SKM-1 treated with dmso at 0.1 percent for 144 hours (cell line): ENCODE measurements around the gene ANKRD39.
A peak's percentile ranks its signal among the peaks of the same experiment; 100 is the strongest.
"Not testable (repeated sequence)": the region's sequence is repeated elsewhere in the genome, so short reads cannot be mapped to it uniquely, and the experiment has no call there.

ENCODE experiments used
- DNase-seq: peaks from one replicate; lab custom pipeline; 2025; ENCODE audit not compliant: unreplicated experiment; lab: John Stamatoyannopoulos, UW

Gene ANKRD39

DNA sequence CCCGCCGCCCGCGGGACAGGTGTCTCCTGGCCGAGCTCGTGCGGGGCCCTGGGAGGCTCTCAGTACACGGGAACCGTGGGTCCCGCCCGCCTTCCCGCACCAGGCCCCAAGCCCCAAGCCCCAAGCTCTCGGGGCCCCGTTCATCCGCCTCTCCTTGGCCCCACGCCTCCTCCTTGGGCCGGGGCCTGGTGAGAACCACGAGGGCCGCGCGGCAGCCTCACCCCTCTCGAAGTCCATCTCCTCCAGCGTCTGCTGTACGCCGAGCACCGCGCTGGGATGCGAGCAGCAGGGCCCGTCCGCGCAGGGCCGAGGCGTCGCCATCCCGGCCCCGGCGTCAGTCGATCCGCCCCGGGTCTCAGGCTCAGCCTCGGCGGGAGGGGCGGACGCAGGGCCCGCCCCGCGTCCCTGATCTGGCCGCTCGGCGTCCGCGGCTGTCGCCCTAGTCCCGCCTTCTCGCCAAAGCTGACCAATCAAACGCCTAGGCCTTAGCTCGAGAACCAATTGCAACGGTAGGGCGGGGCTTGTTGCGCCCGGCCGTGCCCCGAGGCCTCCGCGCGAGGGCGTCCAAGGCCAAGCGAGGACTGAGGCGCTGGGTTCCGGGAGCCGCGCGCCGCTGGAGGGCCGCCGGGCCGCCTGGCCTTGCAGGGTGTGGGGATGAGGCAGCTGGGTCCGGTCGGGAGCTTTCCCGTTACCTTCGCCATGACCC is at the start of gene ANKRD39:
TSS of gene ANKRD39 (minus strand) at position 350 of the 706 bp plus-strand sequence. CDS start at position 321, 29 bp downstream.
- DNase-seq, result peak; percentile 96

- DNase-seq, result no peak
Observed at GRCh38 chr2:96906729-96907114, 48.9 kb upstream of the ANKRD39 start.

GRCh38 chr2:96903815-96904214 is 46.0 kb upstream of the ANKRD39 start:
- no peak for DNase-seq

GRCh38 chr2:96903318-96903717 is 45.5 kb upstream of the ANKRD39 start:
- DNase-seq, result no peak

DNA sequence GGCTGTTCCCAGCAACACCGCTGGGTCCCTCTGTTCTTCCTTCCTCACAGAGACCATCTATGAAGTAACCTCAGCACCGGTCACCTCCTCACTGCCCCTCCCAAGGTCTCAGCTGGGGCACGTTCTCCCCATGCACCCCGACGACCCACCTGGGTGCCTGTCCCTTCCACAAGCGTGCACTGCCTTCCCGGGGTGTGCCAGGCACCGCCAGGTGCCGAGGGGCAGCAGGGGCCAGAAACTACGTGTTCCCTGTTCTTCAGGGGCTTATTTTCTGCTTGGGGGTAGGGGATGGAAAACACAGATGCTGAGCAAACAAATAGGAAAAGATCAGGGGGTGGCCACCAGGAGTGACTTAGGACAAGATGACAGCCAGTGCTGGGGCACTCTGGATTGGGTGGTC is 42.4 kb upstream of the ANKRD39 start:
- DNase-seq, result no peak

GRCh38 chr2:96899413-96899741 is 41.6 kb upstream of the ANKRD39 start:
- DNase-seq, result no peak

GRCh38 chr2:96898641-96899412 is 41.0 kb upstream of the ANKRD39 start:
- no peak for DNase-seq

DNA sequence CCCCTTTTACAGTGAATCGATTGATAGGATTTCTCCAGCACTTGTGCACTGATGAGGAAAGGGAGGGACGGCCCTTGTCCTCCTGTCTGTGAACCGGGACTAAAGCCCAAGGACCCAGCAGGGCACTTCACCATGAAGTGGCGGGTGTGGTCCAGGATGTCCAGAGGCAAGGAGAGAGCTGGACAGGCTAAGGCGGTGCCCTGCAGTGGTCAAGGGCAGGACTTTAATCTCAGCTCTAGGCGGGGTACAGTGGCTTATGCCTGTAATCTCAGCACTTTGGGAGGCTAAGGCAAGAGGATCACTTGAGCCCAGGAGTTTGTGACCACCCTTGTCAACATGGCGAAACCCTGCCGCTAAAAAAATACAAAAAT is 40.3 kb upstream of the ANKRD39 start:
- no peak for DNase-seq

- DNase-seq, result no peak
Observed at GRCh38 chr2:96897491-96898134, 39.8 kb upstream of the ANKRD39 start.

DNA sequence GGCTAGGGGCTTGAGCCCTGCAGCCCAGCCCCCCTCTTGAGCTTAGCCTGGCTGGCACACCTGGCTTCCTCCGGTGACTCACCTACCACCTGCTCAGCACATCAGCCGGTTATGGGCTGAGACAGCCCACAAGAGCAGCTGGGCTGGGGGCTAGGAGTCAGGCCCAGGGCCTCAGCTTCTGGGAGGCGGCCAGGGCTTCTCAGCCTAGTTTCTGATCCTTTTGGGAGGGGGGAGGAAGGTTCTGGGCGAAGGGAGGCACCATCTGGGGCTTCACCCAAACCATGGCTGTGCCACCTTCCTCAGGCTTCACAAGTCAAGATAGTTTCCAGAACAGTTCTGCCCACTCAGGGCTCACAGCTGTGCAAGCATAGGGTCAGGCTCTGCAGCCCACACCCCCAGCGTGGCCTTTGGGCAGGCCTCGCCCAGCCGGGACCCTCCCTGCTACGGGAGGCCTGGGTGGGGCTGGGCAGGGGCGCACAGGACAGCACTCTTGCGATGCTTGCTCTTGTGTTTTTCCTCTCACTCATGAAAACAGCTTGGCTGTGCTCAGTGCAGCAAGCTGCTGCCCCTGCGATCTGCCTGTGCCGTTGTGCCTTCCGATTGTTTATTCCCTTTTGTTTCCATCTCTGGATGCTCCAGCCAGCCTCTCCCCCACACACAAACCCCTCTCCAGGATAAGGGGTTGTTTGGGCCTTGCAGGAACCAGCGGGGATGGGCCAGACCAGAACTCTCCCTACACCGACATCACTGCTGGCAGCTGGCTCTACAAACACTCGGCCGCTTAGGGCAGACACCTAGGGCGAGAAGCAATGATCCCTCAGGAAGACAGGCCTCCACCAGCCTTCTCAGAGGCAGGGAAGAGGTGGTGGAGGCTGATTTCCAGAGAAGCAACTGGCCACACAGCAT is 38.2 kb upstream of the ANKRD39 start:
- DNase-seq, result no peak

DNA sequence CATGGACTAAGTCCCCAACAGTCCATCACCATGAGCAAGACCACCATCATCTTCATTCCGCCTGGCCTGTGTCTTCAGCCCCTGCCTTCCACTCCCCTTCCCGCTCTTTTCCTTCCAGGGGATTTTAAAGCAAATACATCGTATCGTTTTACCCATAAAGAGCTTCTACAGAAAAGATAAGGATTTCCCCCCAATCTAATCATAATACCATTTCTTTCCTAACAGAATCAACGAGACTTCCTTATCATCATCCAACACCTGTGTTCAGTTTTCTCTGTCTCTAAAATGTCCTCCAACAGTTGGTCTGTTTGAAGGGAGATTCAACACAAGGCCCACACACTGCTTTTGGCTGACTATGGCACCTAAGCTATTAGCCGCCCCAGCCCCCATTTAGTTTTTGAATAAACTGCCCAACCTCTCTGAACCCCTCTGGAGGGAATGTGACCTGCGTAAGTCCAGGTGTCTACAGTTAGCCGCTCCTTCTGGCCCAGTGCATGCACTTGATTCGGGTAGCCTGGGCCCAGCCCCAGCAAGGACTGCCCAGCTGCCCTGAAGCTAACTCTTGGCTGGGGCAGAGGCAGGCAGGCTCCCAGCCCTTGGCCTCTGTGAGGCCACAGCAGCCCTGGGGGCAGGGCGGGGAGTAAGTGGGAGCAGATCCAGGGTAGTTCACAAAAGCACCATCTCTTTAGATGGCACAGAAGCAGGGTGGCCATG is 37.4 kb upstream of the ANKRD39 start:
- no peak for DNase-seq

DNA sequence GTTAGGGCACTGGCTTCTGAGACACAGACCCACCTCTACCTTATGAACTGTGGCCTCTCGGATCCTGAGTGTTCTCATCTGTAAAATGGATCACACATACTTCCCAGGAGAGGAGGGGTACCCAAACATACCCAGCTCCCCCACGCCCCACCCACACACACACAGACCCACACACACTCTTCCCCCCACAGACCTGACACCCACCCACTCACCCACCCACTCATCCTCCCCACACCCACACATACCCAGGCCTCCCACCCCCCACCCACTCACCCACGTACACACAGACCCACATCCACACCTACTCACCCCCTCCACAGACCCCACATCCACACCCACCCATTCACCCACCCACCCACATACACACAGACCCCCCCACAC is 36.3 kb upstream of the ANKRD39 start:
- DNase-seq, result no peak

DNA sequence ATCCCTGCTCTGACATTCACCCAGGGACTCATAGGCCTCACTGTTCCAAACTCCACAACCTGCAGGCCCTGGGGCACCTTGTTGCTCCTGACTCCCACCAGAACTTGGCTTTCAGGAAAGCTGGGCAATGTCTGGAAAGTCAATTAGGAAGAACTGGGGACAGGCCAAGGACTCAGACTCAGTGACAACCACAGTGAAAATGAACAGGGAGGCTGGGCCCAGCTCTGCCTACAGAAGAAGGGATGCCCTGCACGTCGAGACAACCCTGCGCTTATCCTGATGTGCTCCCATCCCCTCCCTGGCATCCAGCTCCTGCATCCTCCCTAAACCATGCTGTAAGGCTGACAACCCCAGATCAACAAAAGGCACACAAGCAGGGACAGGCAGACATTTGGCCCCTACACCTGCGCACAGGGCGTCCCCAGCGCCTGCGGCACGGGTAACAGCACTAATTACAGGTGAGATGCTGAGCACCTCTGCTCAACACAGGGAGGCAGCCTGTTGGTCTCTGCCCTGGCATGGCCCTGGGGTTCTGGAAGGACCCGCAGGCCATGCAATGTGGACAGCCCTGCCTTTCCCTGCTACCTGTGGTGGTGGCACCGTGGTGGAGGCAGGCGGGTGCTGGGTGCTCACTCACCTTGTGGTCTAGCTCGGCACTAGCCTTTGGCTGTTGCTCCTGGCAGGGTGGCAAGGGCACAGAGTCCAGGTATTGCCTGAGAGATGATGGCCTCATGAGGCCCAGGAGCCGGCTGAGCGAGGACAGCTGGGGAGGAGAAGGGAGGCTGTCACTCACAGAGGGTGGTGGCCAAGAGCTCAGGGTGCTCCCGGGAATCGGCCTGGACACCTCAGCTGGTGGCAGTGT is 35.7 kb upstream of the ANKRD39 start:
- no peak for DNase-seq

DNA sequence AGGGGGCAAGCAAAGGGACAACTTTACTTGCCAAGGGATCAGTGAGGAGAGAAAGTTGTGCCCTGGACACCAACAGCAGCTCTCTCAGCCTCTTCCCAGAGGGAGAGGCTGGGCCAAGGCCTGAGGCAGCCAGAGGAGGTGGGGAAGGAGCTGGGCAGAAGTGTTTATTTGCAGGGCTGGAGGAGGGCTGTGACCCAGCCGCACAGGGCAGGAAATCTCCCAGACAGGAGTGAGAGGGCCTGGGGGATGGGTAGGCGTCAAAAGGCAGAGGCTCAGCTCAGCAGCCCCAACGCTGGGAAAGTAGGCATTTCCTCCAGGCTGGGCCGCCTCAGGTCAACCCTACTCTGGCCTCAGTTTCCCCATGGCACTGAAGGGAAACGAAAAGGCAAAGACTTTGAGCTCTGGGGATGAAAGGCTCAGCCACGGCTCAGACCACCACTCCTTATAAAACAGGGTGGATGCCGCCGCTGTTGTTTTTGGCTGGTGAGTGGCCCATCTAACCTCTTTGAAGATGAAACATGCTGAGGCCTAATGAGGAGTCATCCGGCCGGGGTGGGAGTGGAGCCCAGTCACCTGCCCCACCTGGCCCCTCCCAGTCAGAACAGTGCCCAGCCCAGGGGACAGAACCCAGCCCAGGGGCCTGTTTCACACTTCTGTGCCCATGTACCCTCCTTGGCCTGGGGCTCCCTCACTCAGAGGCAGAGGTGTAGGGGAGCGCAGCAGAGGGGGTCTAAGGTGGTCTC is 33.9 kb upstream of the ANKRD39 start:
- no peak for DNase-seq

DNA sequence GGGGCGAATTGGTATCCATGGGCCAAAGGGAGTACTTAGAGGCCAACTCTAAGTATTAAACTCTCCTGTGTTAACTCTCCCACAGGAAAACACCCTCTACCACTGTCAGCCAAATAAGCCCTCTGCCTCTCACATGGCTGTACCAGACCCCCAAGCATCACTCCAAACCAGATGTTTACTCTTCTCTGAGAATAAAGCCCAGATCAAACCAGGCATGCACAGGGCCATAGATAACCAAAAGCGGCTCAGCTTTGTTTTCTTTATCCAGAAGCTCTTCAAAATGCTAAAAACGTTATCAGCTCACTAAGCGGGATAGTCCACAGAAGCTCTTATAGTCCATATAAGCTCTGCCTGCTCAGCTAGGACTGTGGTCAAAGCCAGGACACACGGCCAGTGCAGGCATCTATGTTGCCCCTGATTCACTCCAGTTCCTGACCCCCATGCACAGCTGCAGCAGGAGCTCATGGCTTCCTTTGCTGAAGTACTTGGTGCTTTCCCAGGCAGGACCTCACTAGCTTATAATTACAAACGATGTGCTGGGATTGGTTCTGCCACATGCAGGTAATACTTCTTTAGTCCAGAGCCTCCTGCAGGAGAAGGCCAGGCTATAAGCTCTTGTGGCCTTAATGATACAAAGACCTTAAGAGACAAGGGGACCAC is 33.0 kb upstream of the ANKRD39 start:
- DNase-seq, result no peak

DNA sequence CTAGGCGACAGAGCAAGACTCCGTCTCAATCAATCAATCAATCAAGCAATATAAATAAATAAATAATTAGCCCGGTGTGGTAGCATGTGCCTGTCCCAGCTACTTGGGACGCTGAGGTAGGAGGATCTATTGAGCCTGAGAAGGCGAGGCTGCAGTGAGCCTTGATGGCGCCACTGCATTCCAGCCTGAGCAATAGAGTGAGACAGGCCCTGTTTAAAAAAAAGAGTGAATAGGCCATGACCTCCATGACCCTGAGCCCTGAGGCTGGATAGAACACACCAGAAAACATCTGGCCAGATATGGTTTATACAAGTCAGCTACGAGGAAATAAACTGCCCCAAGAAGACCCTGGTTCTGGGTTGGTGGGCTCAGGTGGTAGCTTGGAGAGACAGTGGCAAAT is 32.4 kb upstream of the ANKRD39 start:
- no peak for DNase-seq

- not testable (repeated sequence) for DNase-seq
Observed at GRCh38 chr2:96889502-96889901, 31.7 kb upstream of the ANKRD39 start.
